GF-D8 (cell line): ENCODE data around the gene DSCAM.
"Not testable (repeated sequence)": the region's sequence is repeated elsewhere in the genome, so short reads cannot be mapped to it uniquely, and the experiment has no call there.

Experiments used
- DNase-seq: peaks from one replicate; lab custom pipeline; 2025; lab: John Stamatoyannopoulos, UW

Gene DSCAM

GRCh38 chr21:40457741-40458140 lies 389.2 kb downstream of the DSCAM start:
- DNase-seq = no peak

- DNase-seq = no peak
These were observed 392.9 kb downstream of the DSCAM start for GRCh38 chr21:40454057-40454456.

GRCh38 chr21:40453183-40453582 lies 393.8 kb downstream of the DSCAM start:
- no peak for DNase-seq

- DNase-seq = no peak
These were observed 394.4 kb downstream of the DSCAM start for GRCh38 chr21:40452548-40452947.

GRCh38 chr21:40447016-40447415 lies 399.9 kb downstream of the DSCAM start:
- no peak for DNase-seq

- DNase-seq = no peak
These were observed 401.5 kb downstream of the DSCAM start for GRCh38 chr21:40445349-40445921.

GRCh38 chr21:40439581-40439980 lies 407.4 kb downstream of the DSCAM start:
- DNase-seq = not testable (repeated sequence)

GRCh38 chr21:40438616-40439015 lies 408.3 kb downstream of the DSCAM start:
- no peak for DNase-seq

GRCh38 chr21:40436261-40436660 lies 410.7 kb downstream of the DSCAM start:
- no peak for DNase-seq

GRCh38 chr21:40433538-40433937 lies 413.4 kb downstream of the DSCAM start:
- no peak for DNase-seq

GRCh38 chr21:40425981-40426380 lies 421.0 kb downstream of the DSCAM start:
- no peak for DNase-seq

- no peak for DNase-seq
These were observed 423.9 kb downstream of the DSCAM start for GRCh38 chr21:40422896-40423635.

GRCh38 chr21:40421121-40421520 lies 425.8 kb downstream of the DSCAM start:
- DNase-seq = no peak

GRCh38 chr21:40416572-40416971 lies 430.4 kb downstream of the DSCAM start:
- no peak for DNase-seq

- no peak for DNase-seq
These were observed 438.4 kb downstream of the DSCAM start for GRCh38 chr21:40408561-40408960.

- DNase-seq = no peak
These were observed 442.6 kb downstream of the DSCAM start for GRCh38 chr21:40404396-40404800.

GRCh38 chr21:40402884-40403582 lies 443.9 kb downstream of the DSCAM start:
- DNase-seq = no peak

GRCh38 chr21:40395732-40396131 lies 451.2 kb downstream of the DSCAM start:
- DNase-seq = no peak

- no peak for DNase-seq
These were observed 453.9 kb downstream of the DSCAM start for GRCh38 chr21:40393066-40393465.

- DNase-seq = no peak
These were observed 458.9 kb downstream of the DSCAM start for GRCh38 chr21:40388046-40388445.

GRCh38 chr21:40386981-40387747 lies 459.8 kb downstream of the DSCAM start:
- DNase-seq = no peak

GRCh38 chr21:40386294-40386911 lies 460.6 kb downstream of the DSCAM start:
- DNase-seq = no peak
